ENCODE data around the gene PLD1. TPM values are rescaled to one million over a fixed set of nuclear protein-coding genes. Genes with fewer than 3 reads are reported as not detected.

PLD1 gene
- total and polyA plus RNA-seq, 2 of the 8 experiments (the other 6 are each of a cell fraction or from before 2014, with no cell fraction given): 1.2 to 2.6 TPM

DNA sequence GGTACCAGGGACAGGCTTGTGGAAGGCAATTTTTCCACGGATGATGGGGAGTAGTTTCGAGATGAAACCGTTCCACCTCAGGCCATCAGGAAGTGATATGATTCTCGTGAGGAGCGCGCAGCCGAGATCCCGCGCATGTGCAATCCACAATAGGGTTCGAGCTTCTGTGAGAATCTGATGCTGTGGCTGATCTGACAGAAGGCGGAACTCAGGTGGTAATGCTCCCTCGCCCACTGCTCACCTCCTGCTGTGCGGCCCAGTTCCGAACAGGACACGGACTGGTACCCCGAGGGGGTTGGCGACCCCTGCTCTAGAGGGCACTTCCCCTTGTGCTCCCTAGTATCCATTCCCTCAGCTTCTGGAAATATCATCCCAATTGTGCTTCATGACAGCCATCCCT is 99.9 kb downstream of the PLD1 start:
- Histone ChIP-seq H2AK5ac (ENCODE audit: low read depth, low read length) (no peak overlapping the region), H3K23ac (ENCODE audit: insufficient read length) (no peak overlapping the region), H3K79me2 (ENCODE audit: control insufficient read depth in 1 of 2, insufficient read depth in 2 of 2, low read length in 2 of 2) (no peaks in the 10 kb centered on the region), H3K4me1 (replicated peaks in 1 of 4; ENCODE audit: control insufficient read depth in 3 of 4, insufficient read depth in 4 of 4, low read length in 3 of 4) (no peaks in the 10 kb centered on the region), H3K79me1 (ENCODE audit: low read depth, low read length) (no peaks in the 10 kb centered on the region), H2BK20ac (ENCODE audit: low read length) (no peak overlapping the region), H3K18ac (ENCODE audit: extremely low read depth, low read length) (no peak overlapping the region), H3K4ac (replicated peaks; ENCODE audit: insufficient read length, low read depth, low read length) (no peak overlapping the region), H4K8ac (ENCODE audit: extremely low read depth, insufficient read depth, low read length) (no peak overlapping the region), H3K23me2 (ENCODE audit: low read depth, low read length) (no peaks in the 10 kb centered on the region), H3K56ac (replicated peaks; ENCODE audit: insufficient read length, low read depth, low read length) (no peak overlapping the region), H4K91ac (replicated peaks; ENCODE audit: insufficient read length, low read length) (peak overlapping the region; percentile 27), H4K20me1 (replicated peaks in 1 of 2; ENCODE audit: control insufficient read depth in 1 of 2, insufficient read depth in 2 of 2, low read length in 2 of 2) (no peaks in the 10 kb centered on the region), H3K9ac (replicated peaks in 1 of 4; ENCODE audit: extremely low read depth in 1 of 4, low read depth in 3 of 4, low read length in 3 of 4) (no peak overlapping the region), H3K36me3 (ENCODE audit: control insufficient read depth in 2 of 4, insufficient read depth in 4 of 4, low read length in 3 of 4) (no peaks in the 10 kb centered on the region), H2AFZ (ENCODE audit: low read length) (no peak overlapping the region), H2BK120ac (replicated peaks; ENCODE audit: low read depth, low read length) (no peak overlapping the region), H2BK5ac (ENCODE audit: low read depth, low read length) (no peak overlapping the region), H3K27ac (ENCODE audit: low read depth, low read length) (no peak overlapping the region), H4K5ac (ENCODE audit: insufficient read length, low read depth, low read length) (no peak overlapping the region), H3K4me2 (ENCODE audit: insufficient read depth in 1 of 2, low read depth in 2 of 2, low read length in 2 of 2) (no peak overlapping the region), H3K14ac (ENCODE audit: insufficient read length) (no peak overlapping the region), H3K4me3 (ENCODE audit: extremely low read depth in 1 of 4, insufficient read depth in 2 of 4, low read depth in 3 of 4, low read length in 4 of 4) (no peak overlapping the region), H2BK12ac (ENCODE audit: low read depth, low read length) (no peak overlapping the region), H2BK15ac (ENCODE audit: low read length) (no peak overlapping the region), H3K9me3 (ENCODE audit: insufficient read depth in 2 of 2, low read depth in 1 of 2, low read length in 1 of 2) (0 out of 4 replicates have a peak, but pooled peaks cover 0 to 3% of the 10 kb centered on the region in 2 experiments), H3K27me3 (replicated peaks in 1 of 4; ENCODE audit: control insufficient read depth in 3 of 4, extremely low read depth in 1 of 4, insufficient read depth in 3 of 4, low read length in 3 of 4) (no peaks in the 10 kb centered on the region)
- POLR2A ChIA-PET (ENCODE audit: partially characterized antibody): no interaction called here
- FAIRE-seq: no peak
- DNase-seq (ENCODE audit: low read depth in 1 of 2, low spot score in 2 of 2): no peak
- CTCF ChIA-PET (ENCODE audit: partially characterized antibody): interaction anchor here (0.6 kb wide), 1 partner anchor 240 kb away, joined by 3 read pairs; no protein-coding TSS in a partner anchor
- 82% methylated on average over 16 of the region's 17 CpGs; no CpG with 5 or more reads in 1 of the 2 experiments for WGBS, 2 experiments (ENCODE audit: extremely low coverage in 1 of 2, insufficient coverage in 1 of 2, insufficient read length in 1 of 2, insufficient replicate concordance in 2 of 2, low coverage in 1 of 2, low lambda C conversion rate in 2 of 2, missing lambda C conversion rate in 1 of 2)
- TF ChIP-seq EP300 (IDR thresholded peaks at IDR 0.05; ENCODE audit: borderline replicate concordance in 1 of 2, low read depth in 2 of 2, low read length in 2 of 2) (no peak), POLR2A (IDR thresholded peaks at IDR 0.05; ENCODE audit: control extremely low read depth in 1 of 2, low read depth in 2 of 2, low read length in 2 of 2) (no peak), GABPA (IDR thresholded peaks at IDR 0.05; ENCODE audit: borderline replicate concordance, insufficient read depth, low read length) (no peak), KDM4A (IDR thresholded peaks at IDR 0.05; ENCODE audit: low read depth, low read length, severe bottlenecking) (no peak), KDM5A (IDR thresholded peaks at IDR 0.05; ENCODE audit: low read length) (no peak), RNF2 (IDR thresholded peaks at IDR 0.05; ENCODE audit: borderline replicate concordance, low read depth, low read length, missing control alignments, poor library complexity, severe bottlenecking) (no peak), BACH1 (IDR thresholded peaks at IDR 0.05; ENCODE audit: low read length) (no peak), BRCA1 (IDR thresholded peaks at IDR 0.05; ENCODE audit: low read depth, low read length) (no peak), BCL11A (IDR thresholded peaks at IDR 0.05; ENCODE audit: low read depth in 2 of 2, low read length in 2 of 2) (no peak), CREB1 (IDR thresholded peaks at IDR 0.05) (no peak), YY1 (IDR thresholded peaks at IDR 0.05; ENCODE audit: low read depth, low read length) (no peak), NANOG (IDR thresholded peaks at IDR 0.05; ENCODE audit: insufficient read depth, low read depth, low read length, poor library complexity, severe bottlenecking) (no peak)
- TF ChIP-seq, protein P1, sequence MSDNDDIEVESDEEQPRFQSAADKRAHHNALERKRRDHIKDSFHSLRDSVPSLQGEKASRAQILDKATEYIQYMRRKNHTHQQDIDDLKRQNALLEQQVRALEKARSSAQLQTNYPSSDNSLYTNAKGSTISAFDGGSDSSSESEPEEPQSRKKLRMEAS (IDR thresholded peaks at IDR 0.05): no peak
- TF ChIP-seq, protein P2, sequence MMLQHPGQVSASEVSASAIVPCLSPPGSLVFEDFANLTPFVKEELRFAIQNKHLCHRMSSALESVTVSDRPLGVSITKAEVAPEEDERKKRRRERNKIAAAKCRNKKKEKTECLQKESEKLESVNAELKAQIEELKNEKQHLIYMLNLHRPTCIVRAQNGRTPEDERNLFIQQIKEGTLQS (IDR thresholded peaks at IDR 0.05; ENCODE audit: insufficient read depth, low read depth, low read length): no peak

Data from H1 (cell line).